ENCODE measurements around the gene MILR1.

- TF ChIP-seq CTCF (tag by site-specific recombination; IDR thresholded peaks at IDR 0.05) (no peak), HOXA7 (CRISPR knock-in tag; IDR thresholded peaks at IDR 0.05; ENCODE audit: borderline replicate concordance) (no peak), ZNF274 (IDR thresholded peaks at IDR 0.05; ENCODE audit: low read length) (no peak), ZNF274 (tag by site-specific recombination; IDR thresholded peaks at IDR 0.05; ENCODE audit: borderline replicate concordance) (no peak), ZNF558 (tag by site-specific recombination; IDR thresholded peaks at IDR 0.05) (no peak), ZNF248 (tag by site-specific recombination; IDR thresholded peaks at IDR 0.05) (no peak), ZNF121 (tag by site-specific recombination; IDR thresholded peaks at IDR 0.05) (no peak), SP2 (tag by site-specific recombination; IDR thresholded peaks at IDR 0.05) (no peak), ZNF768 (tag by site-specific recombination; IDR thresholded peaks at IDR 0.05) (no peak)
- TF ChIP-seq, protein P1, sequence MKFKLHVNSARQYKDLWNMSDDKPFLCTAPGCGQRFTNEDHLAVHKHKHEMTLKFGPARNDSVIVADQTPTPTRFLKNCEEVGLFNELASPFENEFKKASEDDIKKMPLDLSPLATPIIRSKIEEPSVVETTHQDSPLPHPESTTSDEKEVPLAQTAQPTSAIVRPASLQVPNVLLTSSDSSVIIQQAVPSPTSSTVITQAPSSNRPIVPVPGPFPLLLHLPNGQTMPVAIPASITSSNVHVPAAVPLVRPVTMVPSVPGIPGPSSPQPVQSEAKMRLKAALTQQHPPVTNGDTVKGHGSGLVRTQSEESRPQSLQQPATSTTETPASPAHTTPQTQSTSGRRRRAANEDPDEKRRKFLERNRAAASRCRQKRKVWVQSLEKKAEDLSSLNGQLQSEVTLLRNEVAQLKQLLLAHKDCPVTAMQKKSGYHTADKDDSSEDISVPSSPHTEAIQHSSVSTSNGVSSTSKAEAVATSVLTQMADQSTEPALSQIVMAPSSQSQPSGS (tag by site-specific recombination; IDR thresholded peaks at IDR 0.05; ENCODE audit: low read depth), result no peak
- TF ChIP-seq, protein P2, sequence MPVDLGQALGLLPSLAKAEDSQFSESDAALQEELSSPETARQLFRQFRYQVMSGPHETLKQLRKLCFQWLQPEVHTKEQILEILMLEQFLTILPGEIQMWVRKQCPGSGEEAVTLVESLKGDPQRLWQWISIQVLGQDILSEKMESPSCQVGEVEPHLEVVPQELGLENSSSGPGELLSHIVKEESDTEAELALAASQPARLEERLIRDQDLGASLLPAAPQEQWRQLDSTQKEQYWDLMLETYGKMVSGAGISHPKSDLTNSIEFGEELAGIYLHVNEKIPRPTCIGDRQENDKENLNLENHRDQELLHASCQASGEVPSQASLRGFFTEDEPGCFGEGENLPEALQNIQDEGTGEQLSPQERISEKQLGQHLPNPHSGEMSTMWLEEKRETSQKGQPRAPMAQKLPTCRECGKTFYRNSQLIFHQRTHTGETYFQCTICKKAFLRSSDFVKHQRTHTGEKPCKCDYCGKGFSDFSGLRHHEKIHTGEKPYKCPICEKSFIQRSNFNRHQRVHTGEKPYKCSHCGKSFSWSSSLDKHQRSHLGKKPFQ (tag by site-specific recombination; IDR thresholded peaks at IDR 0.05), result no peak
- TF ChIP-seq, protein P3, sequence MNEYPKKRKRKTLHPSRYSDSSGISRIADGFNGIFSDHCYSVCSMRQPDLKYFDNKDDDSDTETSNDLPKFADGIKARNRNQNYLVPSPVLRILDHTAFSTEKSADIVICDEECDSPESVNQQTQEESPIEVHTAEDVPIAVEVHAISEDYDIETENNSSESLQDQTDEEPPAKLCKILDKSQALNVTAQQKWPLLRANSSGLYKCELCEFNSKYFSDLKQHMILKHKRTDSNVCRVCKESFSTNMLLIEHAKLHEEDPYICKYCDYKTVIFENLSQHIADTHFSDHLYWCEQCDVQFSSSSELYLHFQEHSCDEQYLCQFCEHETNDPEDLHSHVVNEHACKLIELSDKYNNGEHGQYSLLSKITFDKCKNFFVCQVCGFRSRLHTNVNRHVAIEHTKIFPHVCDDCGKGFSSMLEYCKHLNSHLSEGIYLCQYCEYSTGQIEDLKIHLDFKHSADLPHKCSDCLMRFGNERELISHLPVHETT (tag by site-specific recombination; IDR thresholded peaks at IDR 0.05), result no peak
- TF ChIP-seq, protein P4, sequence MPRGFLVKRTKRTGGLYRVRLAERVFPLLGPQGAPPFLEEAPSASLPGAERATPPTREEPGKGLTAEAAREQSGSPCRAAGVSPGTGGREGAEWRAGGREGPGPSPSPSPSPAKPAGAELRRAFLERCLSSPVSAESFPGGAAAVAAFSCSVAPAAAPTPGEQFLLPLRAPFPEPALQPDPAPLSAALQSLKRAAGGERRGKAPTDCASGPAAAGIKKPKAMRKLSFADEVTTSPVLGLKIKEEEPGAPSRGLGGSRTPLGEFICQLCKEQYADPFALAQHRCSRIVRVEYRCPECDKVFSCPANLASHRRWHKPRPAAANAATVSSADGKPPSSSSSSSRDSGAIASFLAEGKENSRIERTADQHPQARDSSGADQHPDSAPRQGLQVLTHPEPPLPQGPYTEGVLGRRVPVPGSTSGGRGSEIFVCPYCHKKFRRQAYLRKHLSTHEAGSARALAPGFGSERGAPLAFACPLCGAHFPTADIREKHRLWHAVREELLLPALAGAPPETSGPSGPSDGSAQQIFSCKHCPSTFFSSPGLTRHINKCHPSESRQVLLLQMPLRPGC (tag by site-specific recombination; IDR thresholded peaks at IDR 0.05), result no peak
- TF ChIP-seq, protein P5, sequence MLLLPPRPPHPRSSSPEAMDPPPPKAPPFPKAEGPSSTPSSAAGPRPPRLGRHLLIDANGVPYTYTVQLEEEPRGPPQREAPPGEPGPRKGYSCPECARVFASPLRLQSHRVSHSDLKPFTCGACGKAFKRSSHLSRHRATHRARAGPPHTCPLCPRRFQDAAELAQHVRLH (tag by site-specific recombination; IDR thresholded peaks at IDR 0.05), result no peak
These were observed 25.0 kb upstream of the MILR1 start for GRCh38 chr17:64423881-64424280.
